Measurements from ENCODE around the gene MLLT10. TPM values are rescaled to one million over a fixed set of nuclear protein-coding genes. Genes with fewer than 3 reads are reported as not detected.
"Not testable (repeated sequence)": the region's sequence is repeated elsewhere in the genome, so short reads cannot be mapped to it uniquely, and the experiment has no call there.

MLLT10 gene
- total and polyA plus RNA-seq, 12 donors, result 15.8 to 49.1 (median 29.8) TPM

- H3K36me3 ChIP-seq (replicated peaks in 1 of 2), result peaks cover 0 to 37% of the 10 kb centered on the region in 2 donors
Observed at GRCh38 chr10:21552638-21553037, 18.6 kb downstream of the MLLT10 start.

DNA sequence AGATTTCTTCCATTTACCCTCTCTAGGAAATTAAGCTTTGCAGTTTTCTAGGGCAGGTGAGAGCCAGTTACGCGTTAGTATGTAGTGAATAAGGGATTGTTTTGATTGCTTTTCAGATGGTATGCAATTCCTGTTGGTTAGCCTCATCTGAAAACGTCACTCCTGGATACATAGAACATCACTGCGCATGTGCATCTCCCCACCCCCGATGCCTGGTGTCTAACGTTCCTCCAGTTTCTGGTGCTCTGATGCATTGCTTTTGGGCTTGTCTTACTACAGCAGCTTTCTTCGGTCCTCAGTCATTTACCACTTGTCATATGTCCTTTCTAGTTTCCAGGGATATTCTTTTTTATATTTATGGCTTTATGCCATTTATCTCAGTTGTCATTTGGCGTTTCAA lies 22.5 kb downstream of the MLLT10 start:
- TF ChIP-seq CTCF (IDR thresholded peaks at IDR 0.05) (no peak), POLR2A (IDR thresholded peaks at IDR 0.05) (no peak)
- peaks cover 0 to 48% of the 10 kb centered on the region in 2 donors for H3K36me3 ChIP-seq (replicated peaks in 1 of 2)

More at GRCh38 chr10:21552638-21553037, 18.6 kb downstream of the MLLT10 start:
- H3K27ac ChIP-seq, result no peak overlapping the region
- H3K9me3 ChIP-seq (replicated peaks in 1 of 3), result no peaks in the 10 kb centered on the region
- H3K4me1 ChIP-seq (replicated peaks in 1 of 2), result peaks cover 7 to 11% of the 10 kb centered on the region in 2 donors
- H3K4me3 ChIP-seq, result no peak overlapping the region
- 92 to 97% (median 95%) methylated on average over 8 of the region's 8 CpGs for WGBS, 4 donors
- intact Hi-C loops (cut with DNase I), result no loop called here
- no peak for TF ChIP-seq POLR2A (IDR thresholded peaks at IDR 0.05)
- no peak for TF ChIP-seq CTCF (IDR thresholded peaks at IDR 0.05)
- DNase-seq, result no peak
- H3K27me3 ChIP-seq, result no peaks in the 10 kb centered on the region

DNA sequence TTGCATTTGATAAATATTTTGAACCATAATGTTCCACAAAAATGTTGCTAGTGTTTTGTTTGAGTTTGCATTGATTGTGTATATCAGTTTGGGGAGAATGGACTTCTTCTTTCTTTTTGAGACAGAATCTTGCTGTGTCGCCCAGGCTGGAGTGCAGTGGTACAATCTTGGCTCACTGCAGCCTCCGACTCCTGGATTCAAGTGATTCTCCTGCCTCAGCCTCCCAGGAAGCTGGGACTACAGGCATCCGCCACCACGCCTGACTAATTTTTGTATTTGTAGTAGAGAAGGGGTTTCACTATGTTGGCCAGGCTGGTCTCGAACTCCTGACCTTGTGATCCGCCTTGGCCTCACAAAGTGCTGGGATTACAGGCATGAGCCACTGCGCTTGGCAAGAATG lies 25.0 kb downstream of the MLLT10 start:
- H3K27ac ChIP-seq; H3K4me3 ChIP-seq; DNase-seq; H3K9me3 ChIP-seq (replicated peaks in 1 of 3); intact Hi-C loops (cut with DNase I); H3K27me3 ChIP-seq: not testable (repeated sequence)
- Histone ChIP-seq H3K36me3 (replicated peaks in 1 of 2) (peaks cover 0 to 33% of the 10 kb centered on the region in 2 donors), H3K4me1 (replicated peaks in 1 of 2) (peaks cover 4 to 11% of the 10 kb centered on the region in 2 donors)
- WGBS, 4 donors, result 96 to 97% (median 97%) methylated on average over 7 of the region's 7 CpGs

More for the DNA sequence above, 22.5 kb downstream of the MLLT10 start:
- no peaks in the 10 kb centered on the region for H3K27me3 ChIP-seq
- H3K4me1 ChIP-seq (replicated peaks in 1 of 2), result peaks cover 4 to 11% of the 10 kb centered on the region in 2 donors
- DNase-seq, result peak in 1 of 7 donors; percentile 45
- no peak overlapping the region for H3K4me3 ChIP-seq
- H3K27ac ChIP-seq, result no peak overlapping the region
- 82 to 90% (median 84%) methylated on average over 8 of the region's 8 CpGs for WGBS, 4 donors
- intact Hi-C loops (cut with DNase I), result no loop called here
- no peaks in the 10 kb centered on the region for H3K9me3 ChIP-seq (replicated peaks in 1 of 3)

DNA sequence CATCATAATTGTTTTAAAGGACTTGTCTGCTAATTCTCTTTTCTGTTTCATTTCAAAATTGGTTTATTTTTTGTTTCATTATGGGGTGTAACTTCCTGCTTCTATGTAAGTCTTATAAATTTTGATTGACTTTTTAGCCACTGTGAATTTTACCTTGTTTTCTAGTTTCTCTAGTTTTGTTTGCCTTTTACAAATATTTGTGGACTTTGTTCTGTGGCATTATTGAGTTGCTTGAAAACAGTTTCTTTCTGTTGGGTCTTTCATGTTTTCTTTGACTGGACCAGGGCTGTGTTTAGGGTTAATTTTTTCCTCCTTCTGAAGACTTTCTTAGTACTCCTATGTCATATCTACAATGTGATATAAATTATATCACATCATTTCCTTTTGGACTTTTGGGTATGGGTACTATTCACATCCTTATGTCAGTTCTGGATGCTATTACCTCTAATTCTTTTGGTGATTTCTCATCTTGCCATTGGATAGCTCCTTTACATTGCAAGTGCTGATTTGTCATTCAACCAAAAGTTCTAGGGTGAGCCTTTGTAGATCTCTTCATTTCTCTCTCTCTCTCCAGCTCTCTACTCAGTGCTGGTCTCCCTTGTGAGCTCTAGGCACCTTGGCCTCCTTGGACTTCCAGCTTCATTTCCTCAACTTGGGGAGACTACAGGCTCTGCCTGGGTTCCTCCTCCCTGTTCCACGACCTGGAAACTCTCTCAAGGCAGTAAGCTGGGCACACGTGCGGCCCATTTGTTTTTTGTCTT lies 36.9 kb downstream of the MLLT10 start:
- Histone ChIP-seq H3K4me1 (replicated peaks in 1 of 2) (peaks cover 31 to 34% of the 10 kb centered on the region in 2 donors), H3K9me3 (replicated peaks in 1 of 3) (no peaks in the 10 kb centered on the region), H3K36me3 (replicated peaks in 1 of 2) (no peaks in the 10 kb centered on the region), H3K27ac (no peak overlapping the region), H3K4me3 (no peak overlapping the region), H3K27me3 (no peaks in the 10 kb centered on the region)
- TF ChIP-seq CTCF (IDR thresholded peaks at IDR 0.05) (no peak), POLR2A (IDR thresholded peaks at IDR 0.05) (no peak)
- no peak for DNase-seq
- intact Hi-C loops (cut with DNase I), result no loop called here
- WGBS, 4 donors, result 65 to 85% (median 79%) methylated on average over 3 of the region's 3 CpGs

GRCh38 chr10:21572578-21572977 lies 38.5 kb downstream of the MLLT10 start:
- Histone ChIP-seq H3K4me1 (replicated peaks in 1 of 2) (peaks cover 31 to 34% of the 10 kb centered on the region in 2 donors), H3K27me3 (no peaks in the 10 kb centered on the region), H3K4me3 (no peak overlapping the region), H3K27ac (peak overlapping the region in 1 of 5 donors; percentile 8), H3K9me3 (replicated peaks in 1 of 3) (no peaks in the 10 kb centered on the region), H3K36me3 (replicated peaks in 1 of 2) (no peaks in the 10 kb centered on the region)
- intact Hi-C loops (cut with DNase I), result no loop called here
- DNase-seq, result peak in 6 of 7 donors; percentile 54 to 78 (median 66)
- TF ChIP-seq CTCF (IDR thresholded peaks at IDR 0.05) (no peak), POLR2A (IDR thresholded peaks at IDR 0.05) (no peak)
- WGBS, 4 donors, result 39 to 45% (median 42%) methylated on average over 3 of the region's 3 CpGs

DNA sequence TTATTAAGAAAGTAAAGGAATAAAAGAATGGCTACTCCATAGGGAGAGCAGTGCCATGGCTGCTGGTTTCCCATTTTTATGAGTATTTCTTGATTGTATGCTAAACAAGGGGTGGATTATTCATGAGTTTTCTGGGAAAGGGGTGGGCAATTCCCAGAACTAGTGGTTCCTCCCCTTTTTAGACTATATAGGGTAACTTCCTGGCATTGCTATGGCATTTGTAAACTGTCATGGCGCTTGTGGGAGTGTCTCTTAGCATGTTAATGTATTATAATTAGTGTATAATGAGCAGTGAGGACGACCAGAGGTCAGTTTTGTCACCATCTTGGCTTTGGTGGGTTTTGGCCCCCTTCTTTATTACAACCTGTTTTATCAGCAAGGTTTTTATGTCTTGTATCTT lies 40.5 kb downstream of the MLLT10 start:
- DNase-seq; intact Hi-C loops (cut with DNase I); H3K27me3 ChIP-seq; H3K27ac ChIP-seq; H3K36me3 ChIP-seq (replicated peaks in 1 of 2); H3K4me3 ChIP-seq; H3K9me3 ChIP-seq (replicated peaks in 1 of 3): not testable (repeated sequence)
- H3K4me1 ChIP-seq (replicated peaks in 1 of 2), result peaks cover 30 to 39% of the 10 kb centered on the region in 2 donors
- WGBS, 4 donors, result 82 to 91% (median 89%) methylated on average over 2 of the region's 2 CpGs

Data from adrenal gland (tissue), 12 donors.